Measurements from ENCODE around the gene TMEM121. TPM values are rescaled to one million over a fixed set of nuclear protein-coding genes. Genes with fewer than 3 reads are reported as not detected.

The TMEM121 gene
- polyA plus RNA-seq, 1 experiment: 4.6 TPM

DNA sequence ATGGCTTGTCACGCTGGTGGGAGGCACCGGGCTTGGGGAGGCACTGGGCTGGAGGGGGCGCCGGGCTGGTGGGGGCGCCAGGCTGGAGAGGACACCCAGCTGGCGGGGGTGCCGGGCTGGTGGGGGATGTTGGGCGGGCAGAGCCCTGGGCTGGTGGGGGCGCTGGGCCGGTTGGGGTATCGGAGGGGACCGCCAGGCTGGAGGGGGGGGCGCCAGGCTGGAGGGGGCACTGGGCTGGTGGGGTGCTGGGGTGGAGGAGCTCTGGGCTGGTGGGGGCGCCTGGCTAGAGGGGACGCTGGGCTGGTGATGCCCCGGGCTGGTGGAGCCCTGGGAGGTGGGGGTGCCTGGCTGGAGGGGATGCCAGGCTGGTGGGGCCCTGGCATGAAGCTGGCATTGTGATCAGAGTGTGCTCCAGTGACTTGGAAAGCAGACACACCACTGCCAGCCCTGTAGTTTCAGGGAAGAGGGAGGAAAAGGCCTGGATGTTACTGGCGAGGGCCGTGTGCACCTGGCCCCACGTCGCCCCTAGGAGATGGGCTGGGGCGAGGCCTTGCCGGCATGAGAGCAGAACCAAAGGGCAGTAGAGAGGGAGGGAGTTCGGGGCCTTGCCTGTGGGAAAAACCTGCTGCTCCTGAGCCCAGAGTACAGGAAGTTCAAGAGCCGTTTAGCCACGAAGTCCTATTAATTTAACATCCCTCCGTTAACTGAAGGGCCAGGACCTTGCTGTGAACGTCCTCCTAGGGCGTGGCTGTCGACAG, 22.3 kb upstream of the TMEM121 start:
- Histone ChIP-seq H3K4me3 (ENCODE audit: low read depth, low read length) (no peak overlapping the region), H3K27me3 (ENCODE audit: control insufficient read depth, insufficient read depth, low read length) (no peaks in the 10 kb centered on the region; the same call in 1 of the 2 replicates), H3K36me3 (ENCODE audit: control insufficient read depth, insufficient read depth, low read length) (no peaks in the 10 kb centered on the region)
- DNase-seq (ENCODE audit: low read depth): no peak
- TF ChIP-seq, protein P1, sequence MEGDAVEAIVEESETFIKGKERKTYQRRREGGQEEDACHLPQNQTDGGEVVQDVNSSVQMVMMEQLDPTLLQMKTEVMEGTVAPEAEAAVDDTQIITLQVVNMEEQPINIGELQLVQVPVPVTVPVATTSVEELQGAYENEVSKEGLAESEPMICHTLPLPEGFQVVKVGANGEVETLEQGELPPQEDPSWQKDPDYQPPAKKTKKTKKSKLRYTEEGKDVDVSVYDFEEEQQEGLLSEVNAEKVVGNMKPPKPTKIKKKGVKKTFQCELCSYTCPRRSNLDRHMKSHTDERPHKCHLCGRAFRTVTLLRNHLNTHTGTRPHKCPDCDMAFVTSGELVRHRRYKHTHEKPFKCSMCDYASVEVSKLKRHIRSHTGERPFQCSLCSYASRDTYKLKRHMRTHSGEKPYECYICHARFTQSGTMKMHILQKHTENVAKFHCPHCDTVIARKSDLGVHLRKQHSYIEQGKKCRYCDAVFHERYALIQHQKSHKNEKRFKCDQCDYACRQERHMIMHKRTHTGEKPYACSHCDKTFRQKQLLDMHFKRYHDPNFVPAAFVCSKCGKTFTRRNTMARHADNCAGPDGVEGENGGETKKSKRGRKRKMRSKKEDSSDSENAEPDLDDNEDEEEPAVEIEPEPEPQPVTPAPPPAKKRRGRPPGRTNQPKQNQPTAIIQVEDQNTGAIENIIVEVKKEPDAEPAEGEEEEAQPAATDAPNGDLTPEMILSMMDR (IDR thresholded peaks at IDR 0.05; ENCODE audit: insufficient read depth, low read depth, low read length): no peak
- ChIA-PET CTCF (interaction anchor here (1.3 kb wide), 1 partner anchor 23 kb away, joined by 4 read pairs; no protein-coding TSS in a partner anchor), POLR2A (no interaction called here)

DNA sequence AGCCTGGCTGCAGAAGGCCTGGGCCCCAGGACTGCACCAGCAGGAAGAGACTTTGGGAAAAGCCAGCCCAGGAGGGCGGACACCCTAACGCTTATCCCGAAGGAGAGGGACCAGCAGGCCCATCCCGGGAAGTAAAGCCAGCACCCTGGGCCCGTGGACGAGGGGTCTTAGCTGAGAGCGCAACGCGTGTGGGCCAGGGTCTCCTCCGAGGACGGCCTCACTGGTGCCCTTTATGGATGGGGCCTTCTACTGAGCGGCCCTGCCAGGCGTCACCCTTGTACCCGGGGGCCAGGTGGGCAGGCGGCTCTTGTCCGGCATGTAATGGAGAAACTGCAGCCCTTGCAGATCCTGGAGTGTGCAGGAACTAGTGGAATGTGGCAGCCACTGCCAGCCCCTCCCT, 21.3 kb upstream of the TMEM121 start:
- ChIA-PET POLR2A (no interaction called here), CTCF (no interaction called here)
- Histone ChIP-seq H3K4me3 (ENCODE audit: low read depth, low read length) (no peak overlapping the region), H3K36me3 (ENCODE audit: control insufficient read depth, insufficient read depth, low read length) (no peaks in the 10 kb centered on the region), H3K27me3 (ENCODE audit: control insufficient read depth, insufficient read depth, low read length) (no peaks in the 10 kb centered on the region; the same call in 1 of the 2 replicates)
- no peak for DNase-seq (ENCODE audit: low read depth)
- TF ChIP-seq, protein P1 (IDR thresholded peaks at IDR 0.05; ENCODE audit: insufficient read depth, low read depth, low read length): no peak

DNA sequence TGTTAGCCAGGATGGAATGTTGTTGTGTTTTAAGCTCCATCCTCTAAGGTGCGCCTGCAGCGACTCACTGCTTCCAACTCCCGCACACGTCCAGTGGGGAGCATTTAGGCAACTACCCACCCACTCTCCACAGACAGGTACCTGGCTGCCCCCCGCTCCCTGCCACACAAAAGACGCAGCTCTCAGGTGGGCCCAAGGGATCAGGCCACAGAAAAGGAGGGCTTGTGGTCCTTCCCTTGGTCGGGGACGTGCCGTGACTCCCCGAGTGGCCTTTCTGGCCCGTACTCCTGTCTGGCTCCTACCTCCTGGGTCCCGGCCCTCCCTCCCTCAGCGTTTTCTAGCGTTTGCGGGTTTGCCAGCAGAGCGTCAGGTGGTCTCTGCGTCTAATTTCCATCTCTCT, 19.1 kb upstream of the TMEM121 start:
- ChIA-PET POLR2A (no interaction called here), CTCF (interaction anchor here (1.2 to 1.3 kb wide), 2 partner anchors 10 to 137 kb away, joined by 3 to 4 read pairs; no protein-coding TSS in a partner anchor)
- Histone ChIP-seq H3K36me3 (ENCODE audit: control insufficient read depth, insufficient read depth, low read length) (no peaks in the 10 kb centered on the region), H3K27me3 (ENCODE audit: control insufficient read depth, insufficient read depth, low read length) (no peaks in the 10 kb centered on the region; the same call in 1 of the 2 replicates), H3K4me3 (ENCODE audit: low read depth, low read length) (no peak overlapping the region)
- TF ChIP-seq, protein P1 (IDR thresholded peaks at IDR 0.05; ENCODE audit: insufficient read depth, low read depth, low read length): no peak
- DNase-seq (ENCODE audit: low read depth): no peak

DNA sequence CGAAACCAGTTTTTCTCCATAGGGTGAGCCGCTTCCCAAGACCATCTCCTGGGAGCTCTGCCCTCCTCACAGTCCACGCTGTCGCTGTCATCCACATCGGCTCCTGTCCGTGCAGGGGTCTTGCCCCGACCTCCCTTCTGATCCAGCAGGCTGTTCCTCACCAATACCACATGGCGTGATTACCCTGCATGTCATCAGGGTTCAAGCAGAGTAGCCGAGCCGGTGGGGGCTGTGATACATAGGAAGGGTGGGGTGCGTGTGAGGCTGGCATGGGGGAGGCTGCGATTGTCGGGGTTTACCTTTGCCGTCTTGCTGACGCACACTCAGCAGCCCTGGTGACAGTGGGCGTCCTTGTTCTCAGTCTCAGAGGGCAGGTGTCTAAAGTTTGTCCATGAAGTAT, 18.3 kb upstream of the TMEM121 start:
- no peaks in the 10 kb centered on the region; the same call in 1 of the 2 replicates for H3K27me3 ChIP-seq (ENCODE audit: control insufficient read depth, insufficient read depth, low read length)
- no peak for DNase-seq (ENCODE audit: low read depth)
- H3K36me3 ChIP-seq (ENCODE audit: control insufficient read depth, insufficient read depth, low read length): no peaks in the 10 kb centered on the region
- ChIA-PET CTCF (interaction anchor here (1.3 kb wide), 1 partner anchor 9 kb away, joined by 3 read pairs; no protein-coding TSS in a partner anchor), POLR2A (no interaction called here)
- H3K4me3 ChIP-seq (ENCODE audit: low read depth, low read length): no peak overlapping the region
- TF ChIP-seq, protein P1 (IDR thresholded peaks at IDR 0.05; ENCODE audit: insufficient read depth, low read depth, low read length): no peak

DNA sequence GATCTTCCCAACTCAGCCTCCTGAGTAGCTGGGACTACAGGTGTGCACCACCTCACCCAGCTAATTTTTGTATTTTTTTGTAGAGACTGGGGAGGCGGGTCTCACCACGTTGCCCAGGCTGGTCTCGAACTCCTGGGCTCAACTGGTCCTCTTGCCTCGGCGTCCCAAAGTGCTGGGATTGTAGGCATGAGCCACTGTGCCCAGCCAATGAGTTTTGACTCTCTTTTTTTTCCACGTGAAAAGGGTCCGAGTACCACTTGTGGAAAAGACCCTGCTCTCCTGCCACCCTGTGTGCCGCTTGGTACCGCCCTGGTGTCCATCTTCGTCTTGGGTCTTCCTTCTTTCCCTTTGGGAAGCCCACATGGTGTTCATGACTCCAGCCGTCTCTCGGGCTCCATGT, 17.8 kb upstream of the TMEM121 start:
- no peak for DNase-seq (ENCODE audit: low read depth)
- Histone ChIP-seq H3K27me3 (ENCODE audit: control insufficient read depth, insufficient read depth, low read length) (no peaks in the 10 kb centered on the region; the same call in 1 of the 2 replicates), H3K36me3 (ENCODE audit: control insufficient read depth, insufficient read depth, low read length) (no peaks in the 10 kb centered on the region), H3K4me3 (ENCODE audit: low read depth, low read length) (no peak overlapping the region)
- CTCF ChIA-PET: no interaction called here
- POLR2A ChIA-PET: no interaction called here
- TF ChIP-seq, protein P1 (IDR thresholded peaks at IDR 0.05; ENCODE audit: insufficient read depth, low read depth, low read length): no peak

Data from BJ (cell line).